IMR-90 (cell line): Measurements from ENCODE around the gene ACSS3. TPM values are rescaled to one million over a fixed set of nuclear protein-coding genes. Genes with fewer than 3 reads are reported as not detected.

Source experiments
- ATAC-seq: fragments of 200-7000 bp; cut with Tn5 transposase; 2 replicates; pipeline ENCODE4 v1.9.1; 2020; ENCODE audit warnings: low read depth, mild to moderate bottlenecking, moderate library complexity
- BruUV-seq: library from RNA; stranded (reverse); fragments of 400-500 nt; replicated peaks from 2 replicates; lab custom pipeline; 2021; lab: Mats Ljungman, UMichigan
- CTCF ChIA-PET: fragments of 300-600 bp; formaldehyde crosslinking; extraction: SDS; loops from one replicate; lab custom pipeline; 2021; ENCODE audit warnings: antibody characterized with exemption; lab: Yijun Ruan, JAX
- POLR2A ChIA-PET: fragments of 300-600 bp; sonication (Branson Sonifier 250); formaldehyde crosslinking; loops from one replicate; lab custom pipeline; 2022; ENCODE audit warnings: antibody characterized with exemption; ENCODE audit not compliant: unreplicated experiment; lab: Charles Lee
- DNase-seq: peaks from one replicate; pipeline ENCODE4 v3.0.0; 2013
- H2AFZ ChIP-seq: replicated peaks from 2 replicates; pipeline ENCODE3; 2013; ENCODE audit warnings: low read length, mild to moderate bottlenecking; ENCODE audit not compliant: poor library complexity
- H2AK5ac ChIP-seq: 2 replicates; pipeline ENCODE4 v1.6.1; 2013; ENCODE audit warnings: low read depth, low read length, inconsistent platforms
- H2AK9ac ChIP-seq: replicated peaks from 2 replicates; pipeline ENCODE3; 2013; ENCODE audit warnings: mild to moderate bottlenecking, low read depth, low read length, moderate library complexity; ENCODE audit not compliant: poor library complexity
- H2BK120ac ChIP-seq: 2 replicates; pipeline ENCODE4 v1.6.1; 2013; ENCODE audit warnings: low read depth, low read length, inconsistent platforms
- H2BK15ac ChIP-seq: 3 replicates; pipeline ENCODE4 v1.6.1; 2013; ENCODE audit warnings: low read depth, low read length, inconsistent platforms
- H2BK20ac ChIP-seq: 2 replicates; pipeline ENCODE4 v1.6.1; 2013; ENCODE audit warnings: low read depth, mild to moderate bottlenecking, inconsistent platforms, low read length, moderate library complexity
- H2BK5ac ChIP-seq: 2 replicates; pipeline ENCODE4 v1.6.1; 2013; ENCODE audit warnings: mild to moderate bottlenecking, low read depth, low read length, inconsistent platforms; ENCODE audit not compliant: poor library complexity, severe bottlenecking
- H3K14ac ChIP-seq: replicated peaks from 2 replicates; pipeline ENCODE4 v1.6.1; 2013; ENCODE audit warnings: low read depth, low read length, inconsistent platforms
- H3K18ac ChIP-seq: 2 replicates; pipeline ENCODE4 v1.6.1; 2013; ENCODE audit warnings: low read depth, low read length, control low read depth
- H3K23ac ChIP-seq: 2 replicates; pipeline ENCODE4 v1.6.1; 2013; ENCODE audit warnings: low read depth, low read length, inconsistent platforms
- H3K27ac ChIP-seq: 2 replicates; pipeline ENCODE4 v1.5.1; 2013; ENCODE audit warnings: mild to moderate bottlenecking, control low read depth, low read length; ENCODE audit not compliant: insufficient read depth
- H3K27me3 ChIP-seq: 2 replicates; pipeline ENCODE4 v1.6.1; 2013; ENCODE audit warnings: low read length; ENCODE audit not compliant: control insufficient read depth, insufficient read depth
- H3K36me3 ChIP-seq: 2 replicates; pipeline ENCODE4 v1.6.1; 2013; ENCODE audit warnings: low read length, mixed read lengths; ENCODE audit not compliant: control insufficient read depth, insufficient read depth
- H3K4ac ChIP-seq: 2 replicates; pipeline ENCODE4 v1.6.1; 2013; ENCODE audit warnings: low read depth, low read length, inconsistent platforms
- H3K4me1 ChIP-seq: 2 replicates; pipeline ENCODE4 v1.6.1; 2013; ENCODE audit warnings: low read length, mixed read lengths; ENCODE audit not compliant: control insufficient read depth, insufficient read depth
- H3K4me2 ChIP-seq: 2 replicates; pipeline ENCODE4 v1.6.1; 2013; ENCODE audit warnings: low read depth, mild to moderate bottlenecking, control low read depth, low read length, moderate library complexity
- H3K4me3 ChIP-seq: 2 replicates; pipeline ENCODE4 v1.5.1; 2013; ENCODE audit warnings: low read depth, mild to moderate bottlenecking, control low read depth, low read length, moderate library complexity; ENCODE audit not compliant: insufficient read depth
- H3K56ac ChIP-seq: 2 replicates; pipeline ENCODE4 v1.6.1; 2013; ENCODE audit warnings: low read length, inconsistent platforms; ENCODE audit not compliant: insufficient read depth; ENCODE audit errors: extremely low read depth
- H3K79me1 ChIP-seq, 2 experiments: 2 replicates each; pipeline ENCODE4 v1.6.1; 2013; ENCODE audit warnings: low read length in 2 of 2, inconsistent platforms in 1 of 2, low read depth in 1 of 2
- H3K9ac ChIP-seq: 2 replicates; pipeline ENCODE4 v1.6.1; 2013; ENCODE audit warnings: low read depth, low read length, control low read depth
- H3K9me1 ChIP-seq: 2 replicates; pipeline ENCODE4 v1.6.1; 2013; ENCODE audit warnings: low read length, inconsistent platforms; ENCODE audit not compliant: insufficient read depth
- H3K9me3 ChIP-seq: 2 replicates; pipeline ENCODE4 v1.6.1; 2013; ENCODE audit warnings: low read length; ENCODE audit not compliant: control insufficient read depth, insufficient read depth
- H4K20me1 ChIP-seq: 2 replicates; pipeline ENCODE4 v1.6.1; 2013; ENCODE audit warnings: low read length, inconsistent platforms; ENCODE audit not compliant: insufficient read depth
- H4K5ac ChIP-seq: 2 replicates; pipeline ENCODE4 v1.6.1; 2013; ENCODE audit warnings: mild to moderate bottlenecking, low read depth, low read length, control low read depth
- H4K8ac ChIP-seq, 2 experiments: 2 replicates each; pipeline ENCODE4 v1.6.1; 2013; ENCODE audit warnings: low read depth in 2 of 2, low read length in 2 of 2, control low read depth in 1 of 2, inconsistent platforms in 1 of 2
- H4K91ac ChIP-seq: 2 replicates; pipeline ENCODE4 v1.6.1; 2013; ENCODE audit warnings: low read depth, low read length, inconsistent platforms; ENCODE audit not compliant: insufficient read depth
- BHLHE40 ChIP-seq: fragments of 150-350 bp; IDR thresholded peaks from 2 replicates; pipeline ENCODE4 v1.6.1; 2016; ENCODE audit warnings: mild to moderate bottlenecking, low read depth, low read length
- CEBPB ChIP-seq: IDR thresholded peaks from 2 replicates; pipeline ENCODE4 v1.6.1; 2012; ENCODE audit warnings: low read depth, low read length, improper control_type of control experiment
- CTCF ChIP-seq: conservative IDR thresholded peaks from 2 replicates; pipeline ENCODE4 v1.5.1; 2012; ENCODE audit warnings: mild to moderate bottlenecking, low read depth, low read length, improper control_type of control experiment
- ELK1 ChIP-seq: fragments of 150-350 bp; IDR thresholded peaks from 2 replicates; pipeline ENCODE4 v1.6.1; 2016; ENCODE audit warnings: low read depth, mild to moderate bottlenecking, low read length, moderate library complexity, borderline replicate concordance
- SMC3 ChIP-seq: fragments of 150-350 bp; IDR thresholded peaks from 2 replicates; pipeline ENCODE4 v1.6.1; 2016; ENCODE audit warnings: low read depth, mild to moderate bottlenecking, antibody characterized with exemption, low read length, moderate library complexity
- WGBS, 2 experiments: methylation state at CpG; one replicate each; pipeline versions ENCODE4 v1.1.5 to v1.1.7; 2013; ENCODE audit warnings: missing lambda C conversion rate in 2 of 2; ENCODE audit not compliant: insufficient read length in 1 of 2; ENCODE audit errors: extremely low coverage in 2 of 2; 5-methylcytosine and 5-hydroxymethylcytosine counted together
- dilution Hi-C: fragments of 300-500 bp; cut with HindIII; formaldehyde crosslinking; loops from one replicate; pipeline ENCODE4 v1.14.3; 2018; ENCODE audit warnings: low sequenced_read_pairs; ENCODE audit not compliant: unreplicated experiment
- in situ Hi-C: fragments of 300-500 bp; cut with MboI; formaldehyde crosslinking; loops from 3 replicates; pipeline ENCODE4 v1.14.3; 2019; ENCODE audit warnings: low sequenced_read_pairs, inconsistent platforms, mixed read lengths
- intact Hi-C: fragments of 100-400 bp; cut with micrococcal nuclease; formaldehyde crosslinking; loops from 2 replicates; pipeline ENCODE4 v1.10.0; 2022
- polyA plus RNA-seq, 3 experiments: library from polyadenylated mRNA; depleted of rRNA; stranded (reverse); fragments of >200 nt; gene quantifications; 2 replicates each; pipeline ENCODE4 v1.2.3, GENCODE V29; 2012; ENCODE audit warnings: low replicate concordance in 1 of 3
- total RNA-seq: library from RNA; depleted of rRNA; stranded (reverse); fragments of >200 nt; gene quantifications from 2 replicates; pipeline ENCODE4 v1.2.3, GENCODE V29; 2012

The ACSS3 gene
- total and polyA plus RNA-seq, 2 of the 4 experiments (the other 2 are of a cell fraction) = 0.84 to 2.0 TPM

GRCh38 chr12:81079280-81080076, 1.6 kb downstream of the ACSS3 start:
- Histone ChIP-seq H3K14ac (no peak overlapping the region), H4K5ac (no peak overlapping the region), H3K56ac (no peak overlapping the region), H3K36me3 (no peaks in the 10 kb centered on the region), H3K4ac (no peak overlapping the region; the same call in 1 of the 2 replicates), H3K27ac (no peak overlapping the region), H2BK15ac (peak overlapping the region; percentile 21; the same call in 1 of the 3 replicates), H2BK20ac (no peak overlapping the region), H3K79me1 (no peaks in the 10 kb centered on the region), H2AK9ac (no peak overlapping the region), H3K18ac (no peak overlapping the region), H3K27me3 (no peaks in the 10 kb centered on the region; the same call in 1 of the 2 replicates), H3K9me1 (0 out of 2 replicates have a peak, but pooled peaks cover 3% of the 10 kb centered on the region), H2BK120ac (no peak overlapping the region), H3K4me2 (no peak overlapping the region), H3K4me1 (peaks cover 2% of the 10 kb centered on the region; the same call in 1 of the 2 replicates), H3K9ac (no peak overlapping the region), H2BK5ac (no peak overlapping the region), H3K4me3 (no peak overlapping the region), H4K91ac (no peak overlapping the region), H2AFZ (no peak overlapping the region), H3K23ac (no peak overlapping the region; the same call in 1 of the 2 replicates), H4K8ac (no peak overlapping the region), H3K9me3 (no peaks in the 10 kb centered on the region), H2AK5ac (no peak overlapping the region), H4K20me1 (no peaks in the 10 kb centered on the region)
- no peak for DNase-seq
- intact Hi-C loops (no loop called here), in situ Hi-C loops (no loop called here), dilution Hi-C loops (no loop called here)
- no peak for TF ChIP-seq ELK1
- TF ChIP-seq CEBPB = peak; percentile 37; the same call in 1 of the 2 replicates
- no peak for TF ChIP-seq SMC3
- no peak for TF ChIP-seq CTCF
- no peak for TF ChIP-seq BHLHE40
- ATAC-seq = no peak
- ChIA-PET POLR2A (no interaction called here), CTCF (no interaction called here)
- 80% methylated on average over 1 of the region's 2 CpGs; no CpG with 5 or more reads in 1 of the 2 experiments for WGBS, 2 experiments
- no TSS peak for BruUV-seq
